HG03565 (cell line): ENCODE results near the gene PREP.
A peak's percentile ranks its signal among the peaks of the same experiment; 100 is the strongest.
"Not testable (repeated sequence)": the region's sequence is repeated elsewhere in the genome, so short reads cannot be mapped to it uniquely, and the experiment has no call there.

Experiments
- ATAC-seq: cut with Tn5 transposase; IDR thresholded peaks from one replicate; pipeline ENCODE4 v1.9.1; 2021; ENCODE audit warnings: mild to moderate bottlenecking, moderate library complexity; ENCODE audit not compliant: unreplicated experiment

Gene PREP

GRCh38 chr6:105402939-105403935 lies at the start of gene PREP:
Gene PREP, minus strand, starts transcription at chr6:105403082. Its CDS starts 191 bp downstream, at chr6:105402891.
- peak; percentile 87 for ATAC-seq

- no peak for ATAC-seq
These were observed 49.5 kb upstream of the PREP start for GRCh38 chr6:105452376-105452775.

- no peak for ATAC-seq
These were observed 47.0 kb upstream of the PREP start for GRCh38 chr6:105449756-105450390.

GRCh38 chr6:105445481-105445880 lies 42.6 kb upstream of the PREP start:
- ATAC-seq = no peak

DNA sequence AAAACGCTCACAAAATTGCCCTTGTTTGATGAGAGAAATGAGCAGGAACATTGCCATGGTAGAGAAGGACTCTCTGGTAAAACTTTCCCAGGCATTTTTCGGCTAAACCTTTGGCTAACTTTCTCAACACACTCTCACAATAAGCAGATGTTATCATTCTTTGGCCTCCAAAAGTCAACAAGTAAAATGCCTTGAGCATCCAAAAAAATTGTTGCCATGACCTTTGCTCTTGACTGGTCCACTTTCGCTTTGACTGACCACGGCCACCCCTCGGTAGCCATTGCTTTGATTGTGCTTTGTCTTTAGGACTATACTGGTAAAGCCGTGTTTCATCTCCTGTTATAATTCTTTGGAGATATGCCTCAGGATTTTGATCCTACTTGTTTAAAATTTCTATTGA lies 41.1 kb upstream of the PREP start:
- ATAC-seq = no peak

GRCh38 chr6:105442369-105442768 lies 39.5 kb upstream of the PREP start:
- no peak for ATAC-seq

- ATAC-seq = no peak
These were observed 34.4 kb upstream of the PREP start for GRCh38 chr6:105437236-105437635.

- no peak for ATAC-seq
These were observed 30.8 kb upstream of the PREP start for GRCh38 chr6:105433723-105434122.

DNA sequence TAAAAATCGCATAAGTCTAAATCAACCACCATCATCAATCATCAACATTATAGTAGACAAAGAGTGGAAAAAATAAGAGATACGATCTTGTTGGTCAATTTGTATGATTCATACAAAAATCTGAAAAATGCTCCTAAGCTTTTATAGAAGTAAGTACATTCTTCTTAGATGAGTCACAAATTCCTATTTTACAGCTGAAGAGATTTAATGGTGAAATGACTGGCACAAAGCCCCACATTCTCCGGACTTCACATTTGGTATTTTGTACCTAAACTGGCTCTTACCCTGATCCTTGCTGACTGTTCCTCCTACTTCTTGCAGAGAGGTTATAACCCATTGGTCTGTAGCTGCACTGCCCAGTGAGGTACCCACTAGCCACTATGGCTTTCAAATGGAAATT lies 29.9 kb upstream of the PREP start:
- ATAC-seq = no peak

DNA sequence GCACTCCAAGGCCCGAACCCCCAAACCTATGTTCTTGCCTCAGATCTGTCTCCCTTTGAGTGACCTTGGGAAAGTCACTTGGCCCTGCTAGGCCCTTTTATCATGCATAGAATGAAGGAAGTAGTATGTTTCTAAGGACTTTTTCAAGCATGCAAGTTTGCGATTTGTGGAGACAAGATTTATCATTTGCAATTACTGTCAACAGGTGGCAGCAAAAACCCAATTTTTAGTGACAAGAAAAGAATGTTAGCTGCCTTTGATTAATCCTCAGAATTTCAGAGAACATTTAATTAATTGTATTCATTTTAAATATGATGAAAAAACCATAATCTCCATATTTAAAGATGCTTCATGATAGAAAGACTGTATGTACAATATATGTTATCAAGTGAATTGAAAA lies 28.3 kb upstream of the PREP start:
- ATAC-seq = no peak

DNA sequence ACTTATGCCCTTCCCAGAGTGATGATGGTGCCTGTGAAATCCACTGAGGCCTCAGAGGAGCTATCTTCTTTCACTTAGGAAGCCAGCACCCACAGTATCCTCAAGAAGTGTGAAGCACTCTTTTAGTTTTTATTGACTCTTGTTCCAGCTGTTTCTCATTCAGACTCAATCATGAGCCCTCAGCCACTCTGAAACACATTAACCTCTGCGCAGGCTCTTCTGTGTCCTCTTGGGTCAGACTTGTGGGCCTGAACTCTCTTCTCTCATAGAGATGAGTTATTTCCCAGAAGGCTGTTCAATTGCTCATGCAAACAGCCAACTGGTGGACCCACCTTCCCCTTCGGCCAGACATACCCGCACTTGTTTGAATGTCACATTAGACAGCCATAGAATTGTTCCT lies 27.8 kb upstream of the PREP start:
- no peak for ATAC-seq

GRCh38 chr6:105429676-105430075 lies 26.8 kb upstream of the PREP start:
- ATAC-seq = no peak

- ATAC-seq = no peak
These were observed 25.6 kb upstream of the PREP start for GRCh38 chr6:105428342-105428957.

DNA sequence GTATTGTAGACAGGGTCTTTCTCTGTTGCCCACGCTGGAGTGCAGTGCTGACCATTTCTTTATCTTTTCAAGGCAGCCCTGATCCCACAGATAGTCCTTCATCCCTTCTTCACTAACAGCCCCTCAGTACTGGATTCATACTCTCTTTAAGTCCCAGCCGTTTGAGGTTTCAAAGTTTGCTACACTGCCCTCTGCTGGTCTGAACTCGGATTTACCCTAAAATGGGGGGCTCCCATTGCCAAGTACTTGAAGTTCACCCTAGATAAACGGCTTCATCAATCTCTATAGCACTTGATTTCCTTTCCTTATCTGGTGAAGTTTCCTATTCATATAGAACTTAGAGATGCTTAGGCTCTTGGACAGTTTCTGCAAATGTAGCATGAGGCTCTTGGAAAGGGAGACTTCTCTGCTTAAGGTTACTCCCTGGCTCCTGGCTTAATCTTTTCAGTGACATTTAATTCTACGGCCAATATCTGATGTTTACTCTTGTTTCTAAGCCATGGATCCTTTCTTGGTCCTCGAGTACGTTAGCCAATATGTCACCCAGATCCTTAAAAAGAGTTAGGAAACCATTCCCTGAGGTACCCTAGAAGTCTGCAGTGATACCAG lies 21.4 kb upstream of the PREP start:
- ATAC-seq = no peak

DNA sequence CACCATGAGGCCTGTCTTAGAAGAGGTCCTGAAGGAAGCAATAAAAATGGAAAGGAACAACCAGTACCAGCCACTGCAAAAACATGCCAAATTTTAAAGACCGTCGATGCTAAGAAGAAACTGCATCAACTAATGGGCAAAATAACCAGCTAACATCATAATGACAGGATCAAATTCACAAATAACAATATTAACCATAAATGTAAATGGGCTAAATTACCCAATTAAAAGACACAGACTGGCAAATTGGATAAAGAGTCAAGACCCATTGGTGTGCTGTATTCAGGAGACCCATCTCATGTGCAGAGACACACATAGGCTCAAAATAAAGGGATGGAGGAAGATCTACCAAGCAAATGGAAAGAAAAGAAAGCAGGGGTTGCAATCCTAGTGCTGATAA lies 14.1 kb upstream of the PREP start:
- not testable (repeated sequence) for ATAC-seq

DNA sequence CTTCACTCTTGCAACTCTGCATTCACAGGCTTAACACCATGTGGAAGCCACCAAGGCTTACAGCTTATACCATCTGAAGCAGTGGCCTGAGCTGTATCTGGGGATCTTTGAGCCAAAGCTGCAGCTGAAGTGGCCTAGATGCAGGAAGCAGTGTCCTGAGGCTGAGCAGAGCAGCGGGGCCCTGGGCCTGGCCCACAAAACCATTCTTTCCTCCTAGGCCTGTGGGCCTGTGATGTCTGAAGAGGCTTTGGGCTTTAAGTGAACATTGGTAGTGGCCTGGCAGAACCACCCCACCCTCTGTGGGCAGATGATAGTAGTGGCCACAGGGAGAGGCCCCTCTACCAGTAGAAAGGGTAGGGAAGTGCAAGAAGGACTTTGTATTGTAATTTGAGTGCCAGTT lies 6.9 kb upstream of the PREP start:
- no peak for ATAC-seq

GRCh38 chr6:105402090-105402938 lies 568 bp downstream of the PREP start:
- ATAC-seq = peak; percentile 3

DNA sequence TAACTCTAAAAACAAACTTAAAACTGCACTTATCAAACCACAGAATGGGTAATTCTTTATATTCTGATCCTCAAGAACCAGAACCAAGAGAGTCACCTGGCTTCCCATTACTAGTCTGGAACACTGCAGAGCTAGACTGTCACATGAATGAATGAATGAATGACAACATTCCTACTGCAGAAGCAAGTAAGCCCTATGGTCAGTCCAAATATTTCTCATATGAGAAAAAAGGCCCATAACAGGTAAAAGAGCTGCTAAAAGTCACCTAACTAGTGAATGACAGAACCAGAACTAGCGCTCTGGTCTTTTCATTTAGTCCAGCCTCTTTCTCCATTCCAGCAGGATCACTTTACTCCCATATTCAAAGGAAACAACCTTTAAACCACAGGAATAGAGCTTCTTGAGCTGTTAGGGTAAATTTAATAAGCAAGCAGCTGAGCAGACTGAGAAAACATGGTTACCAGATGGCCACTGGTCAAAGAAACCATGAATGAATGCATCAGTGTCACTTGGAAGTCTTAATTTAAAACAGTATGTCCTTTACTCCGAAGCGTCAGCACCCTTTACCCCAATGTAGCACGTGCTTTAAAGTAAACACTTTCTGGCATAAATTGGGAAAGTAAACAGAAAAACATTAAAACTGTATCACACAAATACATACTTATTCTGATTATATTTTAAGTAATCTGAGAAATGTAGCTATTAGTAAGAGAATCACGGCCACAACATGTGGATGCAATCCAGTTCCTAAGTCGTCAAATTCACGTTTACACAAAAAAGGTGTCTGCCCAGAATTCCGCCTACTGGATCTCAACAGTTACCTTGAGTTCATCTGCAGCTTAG lies 1.4 kb downstream of the PREP start:
- no peak for ATAC-seq

DNA sequence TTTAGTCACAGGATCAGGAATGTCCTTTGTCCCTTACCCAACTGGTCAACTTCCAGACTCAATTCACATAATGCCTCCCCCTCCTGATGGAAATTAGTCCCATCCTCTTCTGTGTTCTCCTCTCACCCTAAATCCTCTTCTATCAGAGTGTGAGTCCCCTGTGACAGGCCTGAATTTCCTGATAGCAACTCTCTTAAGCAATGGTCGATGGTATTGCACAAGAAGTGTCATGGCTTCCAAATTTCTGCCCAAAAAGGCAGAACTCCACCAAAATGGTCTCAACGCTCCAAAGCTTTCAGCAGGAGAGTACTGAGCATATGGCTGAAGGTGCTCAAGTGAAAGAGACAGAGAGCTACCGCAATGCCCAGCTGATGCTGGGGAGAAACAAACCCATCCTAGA lies 2.4 kb downstream of the PREP start:
- ATAC-seq = no peak
